HepG2 (cell line): ENCODE measurements around the gene BSG. TPM values are rescaled to one million over a fixed set of nuclear protein-coding genes. Genes with fewer than 3 reads are reported as not detected.
A peak's percentile ranks its signal among the peaks of the same experiment; 100 is the strongest.

Source experiments
- ATAC-seq: fragments of 200-7000 bp; cut with Tn5 transposase; 3 replicates; pipeline ENCODE4 v1.9.1; 2020; ENCODE audit warnings: mild to moderate bottlenecking, moderate library complexity
- BruUV-seq: library from RNA; stranded (reverse); fragments of 400-500 nt; replicated peaks from 2 replicates; lab custom pipeline; 2021; lab: Mats Ljungman, UMichigan
- CTCF ChIA-PET: fragments of 300-600 bp; formaldehyde crosslinking; extraction: SDS; loops from one replicate; lab custom pipeline; 2021; ENCODE audit warnings: low total read pairs, inconsistent platforms, low intra/inter-chr PET ratio; lab: Yijun Ruan, JAX
- POLR2A ChIA-PET: fragments of 350-600 bp; sonication (Branson Sonifier 250); formaldehyde crosslinking; loops from one replicate; lab custom pipeline; 2020; ENCODE audit warnings: antibody characterized with exemption, inconsistent platforms; lab: Yijun Ruan, JAX
- DNase-seq: peaks from one replicate; pipeline ENCODE4 v3.0.0-alpha.2; 2015; ENCODE audit warnings: low spot score
- FAIRE-seq: peaks from 3 replicates; lab custom pipeline; 2011; peaks lifted over from hg19 to GRCh38; lab: Jason Lieb, UNC
- H2AFZ ChIP-seq: one replicate; pipeline ENCODE4 v1.6.1; 2011; ENCODE audit warnings: low read length, inconsistent platforms
- H3K27ac ChIP-seq: fragments of 300-600 bp; 3 replicates; pipeline ENCODE4 v1.8.0; 2011; ENCODE audit warnings: mixed run types, mild to moderate bottlenecking, mixed read lengths, low read length, inconsistent platforms; ENCODE audit not compliant: insufficient read depth; ENCODE audit errors: extremely low read length
- H3K27me3 ChIP-seq, 2 experiments: fragments of 200-600 bp in 1 of 2; 2 replicates in 1 of 2; 3 replicates in 1 of 2; pipeline versions ENCODE4 v1.6.0 to v1.8.0; 2011; ENCODE audit warnings: low read length in 2 of 2, mild to moderate bottlenecking in 2 of 2, moderate library complexity in 2 of 2, inconsistent platforms in 1 of 2; ENCODE audit not compliant: insufficient read depth in 2 of 2, control insufficient read depth in 1 of 2
- H3K36me3 ChIP-seq, 2 experiments: fragments of 200-600 bp in 1 of 2; replicated peaks in 1 of 2; 2 replicates in 1 of 2; 3 replicates in 1 of 2; pipeline versions ENCODE4 v1.5.1 to v1.8.0; 2011; ENCODE audit warnings: low read length in 2 of 2, inconsistent platforms in 1 of 2; ENCODE audit not compliant: insufficient read depth in 2 of 2, control insufficient read depth in 1 of 2
- H3K4me1 ChIP-seq: 2 replicates; pipeline ENCODE4 v1.5.1; 2012; ENCODE audit warnings: low read length, inconsistent platforms; ENCODE audit not compliant: insufficient read depth
- H3K4me2 ChIP-seq: 2 replicates; pipeline ENCODE4 v1.6.0; 2011; ENCODE audit warnings: low read depth, low read length, inconsistent platforms
- H3K4me3 ChIP-seq, 3 experiments: fragments of 200-600 bp in 1 of 3; sonication (generic), shearing (Covaris generic) in 1 of 3; replicated peaks in 1 of 3; 2 replicates each; pipeline ENCODE4 v1.5.1; 2011 to 2016; ENCODE audit warnings: low read length in 3 of 3, inconsistent platforms in 2 of 3, low read depth in 2 of 3, mild to moderate bottlenecking in 2 of 3, control low read depth in 1 of 3, mixed read lengths in 1 of 3; ENCODE audit not compliant: insufficient read depth in 1 of 3
- H3K79me2 ChIP-seq: one replicate; pipeline ENCODE4 v1.6.1; 2011; ENCODE audit warnings: low read length, inconsistent platforms; ENCODE audit not compliant: insufficient read depth
- H3K9ac ChIP-seq: 2 replicates; pipeline ENCODE4 v1.6.0; 2011; ENCODE audit warnings: mild to moderate bottlenecking, low read depth, low read length, inconsistent platforms; ENCODE audit not compliant: insufficient read depth
- H3K9me3 ChIP-seq: 2 replicates; pipeline ENCODE4 v1.5.1; 2012; ENCODE audit warnings: mild to moderate bottlenecking, low read length
- H4K20me1 ChIP-seq: 2 replicates; pipeline ENCODE4 v1.6.0; 2011; ENCODE audit warnings: inconsistent platforms, mild to moderate bottlenecking, low read length, moderate library complexity; ENCODE audit not compliant: insufficient read depth
- BORCS8-MEF2B ChIP-seq: sonication (generic); formaldehyde crosslinking; IDR thresholded peaks from 2 replicates; pipeline ENCODE4 v1.8.0; 2022; ENCODE audit warnings: mild to moderate bottlenecking, missing genetic modification reagents
- BRF2 ChIP-seq: sonication (generic); formaldehyde crosslinking; IDR thresholded peaks from 2 replicates; pipeline ENCODE4 v1.8.1; 2022; ENCODE audit warnings: mild to moderate bottlenecking, missing genetic modification reagents
- HES4 ChIP-seq: sonication (generic); formaldehyde crosslinking; IDR thresholded peaks from 2 replicates; pipeline ENCODE4 v1.9.0; 2021; ENCODE audit warnings: mild to moderate bottlenecking, missing genetic modification reagents, borderline replicate concordance
- MLXIP ChIP-seq: sonication (generic); formaldehyde crosslinking; IDR thresholded peaks from 2 replicates; pipeline ENCODE4 v1.9.0; 2021; ENCODE audit warnings: missing genetic modification reagents, borderline replicate concordance
- NR2F1 ChIP-seq, 2 experiments: fragments of 450-650 bp in 1 of 2; formaldehyde crosslinking in 1 of 2; IDR thresholded peaks; 2 replicates each; pipeline versions ENCODE4 v1.5.0 to v1.6.1; 2016 to 2020; ENCODE audit warnings: mild to moderate bottlenecking in 1 of 2, missing compliant biosample characterization in 1 of 2, missing genetic modification reagents in 1 of 2, moderate library complexity in 1 of 2
- NR2F2 ChIP-seq: IDR thresholded peaks from 2 replicates; pipeline ENCODE4 v1.6.1; 2012; ENCODE audit warnings: low read depth, inconsistent platforms, borderline replicate concordance
- PCBP1 ChIP-seq: fragments of 200-400 bp; formaldehyde crosslinking; IDR thresholded peaks from 2 replicates; pipeline ENCODE4 v1.6.1; 2017; ENCODE audit warnings: mild to moderate bottlenecking, low read depth, low read length, borderline replicate concordance
- PHF5A ChIP-seq: IDR thresholded peaks from one replicate; pipeline ENCODE4 v1.6.1; 2018; ENCODE audit warnings: low read depth, missing genetic modification reagents; ENCODE audit not compliant: unreplicated experiment
- POLR2A ChIP-seq, 2 experiments: IDR thresholded peaks; 2 replicates each; pipeline ENCODE4 v1.6.1; 2011; ENCODE audit warnings: low read depth in 2 of 2, low read length in 2 of 2, mild to moderate bottlenecking in 1 of 2, moderate library complexity in 1 of 2; ENCODE audit not compliant: insufficient read depth in 1 of 2
- PRPF4 ChIP-seq: fragments of 200-400 bp; formaldehyde crosslinking; IDR thresholded peaks from 2 replicates; pipeline ENCODE4 v1.6.1; 2016; ENCODE audit warnings: low read length, low read depth; ENCODE audit not compliant: poor library complexity, severe bottlenecking
- SAFB2 ChIP-seq: sonication (generic); formaldehyde crosslinking; IDR thresholded peaks from 2 replicates; pipeline ENCODE4 v1.5.1; 2020; ENCODE audit warnings: missing genetic modification reagents, low read depth, mild to moderate bottlenecking, borderline replicate concordance
- YEATS2 ChIP-seq: sonication (generic); formaldehyde crosslinking; IDR thresholded peaks from 2 replicates; pipeline ENCODE4 v1.4.0; 2020; ENCODE audit warnings: missing genetic modification reagents, borderline replicate concordance
- ZBTB1 ChIP-seq: sonication (generic); formaldehyde crosslinking; IDR thresholded peaks from 2 replicates; pipeline ENCODE4 v1.4.0; 2020; ENCODE audit warnings: missing genetic modification reagents, borderline replicate concordance
- ZNF207 ChIP-seq: fragments of 450-650 bp; IDR thresholded peaks from 2 replicates; pipeline ENCODE4 v1.6.1; 2016; ENCODE audit warnings: antibody characterized with exemption, borderline replicate concordance
- ZNF230 ChIP-seq: sonication (generic); formaldehyde crosslinking; IDR thresholded peaks from 2 replicates; pipeline ENCODE4 v1.4.0; 2020; ENCODE audit warnings: mild to moderate bottlenecking, missing genetic modification reagents
- ZNF33A ChIP-seq: sonication (generic); formaldehyde crosslinking; IDR thresholded peaks from 2 replicates; pipeline ENCODE4 v1.5.1; 2020; ENCODE audit warnings: missing genetic modification reagents, mild to moderate bottlenecking, moderate library complexity, borderline replicate concordance
- ZNF512B ChIP-seq: sonication (generic); formaldehyde crosslinking; IDR thresholded peaks from 2 replicates; pipeline ENCODE4 v1.5.1; 2020; ENCODE audit warnings: missing genetic modification reagents, mild to moderate bottlenecking, borderline replicate concordance
- WGBS: methylation state at CpG from one replicate; pipeline ENCODE4 v1.1.6; 2017; ENCODE audit warnings: low lambda C conversion rate; 5-methylcytosine and 5-hydroxymethylcytosine counted together
- in situ Hi-C: cut with HindIII; loops from 2 replicates; pipeline ENCODE4 v1.10.0; 2017; ENCODE audit warnings: low pct_unique_long_range_greater_than_20kb; ENCODE audit not compliant: extremely low pct_ligation_motif_present
- intact Hi-C: fragments of 100-400 bp; cut with micrococcal nuclease; formaldehyde crosslinking; loops from one replicate; pipeline ENCODE4 v1.10.0; 2022; ENCODE audit not compliant: unreplicated experiment
- polyA plus RNA-seq, 8 experiments: library from polyadenylated mRNA; depleted of rRNA in 3 of 8; stranded (reverse) in 7 of 8; unstranded in 1 of 8; fragments of >200 nt; fragmentation: Illumina TruSeq in 4 of 8; extraction: Trizol in 4 of 8; gene quantifications; 2 replicates each; pipeline versions ENCODE4 v1.2.1 to v1.2.3, GENCODE V29; 2011 to 2016; ENCODE audit warnings: low read depth in 4 of 8, missing spikeins in 1 of 8, mixed read lengths in 1 of 8; ENCODE audit not compliant: insufficient read depth in 1 of 8
- total RNA-seq, 5 experiments: library from RNA; depleted of rRNA; stranded (reverse); fragments of >200 nt; fragmentation: Illumina TruSeq; extraction: Trizol; gene quantifications; 2 replicates each; pipeline ENCODE4 v1.2.3, GENCODE V29; 2016; ENCODE audit warnings: low read depth in 1 of 5

Gene BSG
- total and polyA plus RNA-seq, 2 of the 13 experiments (the other 11 are each of a cell fraction or from before 2014, with no cell fraction given), result 309 to 754 TPM

- in situ Hi-C loops, result no loop called here
- WGBS, result 12% methylated on average over 3 of the region's 29 CpGs
- ATAC-seq (peak; percentile 90), DNase-seq (peak; percentile 80), FAIRE-seq (peak; percentile 48)
- POLR2A ChIA-PET, result interaction anchor here (0.7 to 1.6 kb wide), 12 partner anchors 8 to 266 kb away, joined by 3 to 20 read pairs (median 4); partner anchors contain the start of gene CDC34
- Histone ChIP-seq H3K9ac (peak overlapping the region; percentile 74), H3K27me3 (no peaks in the 10 kb centered on the region), H3K4me2 (peak overlapping the region; percentile 77), H3K36me3 (no peaks in the 10 kb centered on the region), H3K79me2 (no peaks in the 10 kb centered on the region), H3K9me3 (no peaks in the 10 kb centered on the region), H3K4me3 (peak overlapping the region; percentile 30 to 63 (median 42); a peak in 5 of 6 replicates), H3K27ac (peak overlapping the region; percentile 95), H3K4me1 (peaks cover 58% of the 10 kb centered on the region), H4K20me1 (no peaks in the 10 kb centered on the region), H2AFZ (no peak overlapping the region)
- BruUV-seq, result no TSS peak
- intact Hi-C loops, result no loop called here
- CTCF ChIA-PET, result no interaction called here
- 0 out of 2 replicates have a peak, but pooled peaks have one; percentile 45 for TF ChIP-seq BRF2
- TF ChIP-seq BORCS8-MEF2B (CRISPR knock-in tag), result peak; percentile 34; the same call in 1 of the 2 replicates
- no peak for TF ChIP-seq PRPF4
- peak; percentile 62 for TF ChIP-seq PHF5A (CRISPR knock-in tag)
- TF ChIP-seq HES4 (CRISPR knock-in tag), result no peak
- no peak for TF ChIP-seq ZNF207
- TF ChIP-seq ZBTB1 (CRISPR knock-in tag), result no peak; the same call in 1 of the 2 replicates
- TF ChIP-seq NR2F1 (CRISPR knock-in tag; IDR thresholded peaks at IDR 0.05), result peak; percentile 88 to 91
- TF ChIP-seq ZNF512B, result no peak
- no peak for TF ChIP-seq YEATS2 (CRISPR knock-in tag)
- peak; percentile 59 to 79; a peak in 3 of 4 replicates for TF ChIP-seq POLR2A (IDR thresholded peaks at IDR 0.05; ENCODE audit: insufficient read depth in 1 of 2, low read depth in 2 of 2, low read length in 2 of 2)
- TF ChIP-seq MLXIP (CRISPR knock-in tag), result no peak
- TF ChIP-seq ZNF33A (CRISPR knock-in tag), result no peak
- TF ChIP-seq ZNF230 (CRISPR knock-in tag), result no peak; the same call in 1 of the 2 replicates
- no peak for TF ChIP-seq PCBP1
- TF ChIP-seq NR2F2, result peak; percentile 96
- TF ChIP-seq SAFB2 (CRISPR knock-in tag), result no peak
These were observed 48.2 kb upstream of the BSG start for GRCh38 chr19:524062-524674.
